Measurements from ENCODE around the gene DCPS.
"Not testable (repeated sequence)": the region's sequence is repeated elsewhere in the genome, so short reads cannot be mapped to it uniquely, and the experiment has no call there.

Gene DCPS

GRCh38 chr11:126362879-126363655 is 59.2 kb downstream of the DCPS start:
- no peak for DNase-seq

GRCh38 chr11:126363706-126364248 is 59.9 kb downstream of the DCPS start:
- DNase-seq = no peak

- not testable (repeated sequence) for DNase-seq
Observed at GRCh38 chr11:126364735-126365134, 60.9 kb downstream of the DCPS start.

GRCh38 chr11:126365508-126365907 is 61.6 kb downstream of the DCPS start:
- not testable (repeated sequence) for DNase-seq

- DNase-seq = no peak
Observed at GRCh38 chr11:126366064-126366822, 62.4 kb downstream of the DCPS start.

GRCh38 chr11:126366823-126367654 is 63.2 kb downstream of the DCPS start:
- not testable (repeated sequence) for DNase-seq

GRCh38 chr11:126367806-126368205 is 63.9 kb downstream of the DCPS start:
- DNase-seq = not testable (repeated sequence)

GRCh38 chr11:126368336-126369119 is 64.7 kb downstream of the DCPS start:
- not testable (repeated sequence) for DNase-seq

- DNase-seq = no peak
Observed at GRCh38 chr11:126370016-126370415, 66.2 kb downstream of the DCPS start.

GRCh38 chr11:126371595-126371994 is 67.7 kb downstream of the DCPS start:
- no peak for DNase-seq

- DNase-seq = not testable (repeated sequence)
Observed at GRCh38 chr11:126373389-126374066, 69.7 kb downstream of the DCPS start.

GRCh38 chr11:126374562-126375300 is 70.9 kb downstream of the DCPS start:
- not testable (repeated sequence) for DNase-seq

GRCh38 chr11:126375726-126376125 is 71.9 kb downstream of the DCPS start:
- DNase-seq = peak; percentile 47

- peak; percentile 52 for DNase-seq
Observed at GRCh38 chr11:126378763-126379162, 74.9 kb downstream of the DCPS start.

GRCh38 chr11:126380909-126381308 is 77.0 kb downstream of the DCPS start:
- DNase-seq = no peak

- DNase-seq = not testable (repeated sequence)
Observed at GRCh38 chr11:126381960-126382359, 78.1 kb downstream of the DCPS start.

- DNase-seq = not testable (repeated sequence)
Observed at GRCh38 chr11:126382641-126383040, 78.8 kb downstream of the DCPS start.

- no peak for DNase-seq
Observed at GRCh38 chr11:126383339-126384335, 79.8 kb downstream of the DCPS start.

- DNase-seq = no peak
Observed at GRCh38 chr11:126384449-126385070, 80.7 kb downstream of the DCPS start.
